NCI-H187 treated with DMSO at 0.1 percent for 48 hours (cell line): Measurements from ENCODE around the gene CSAG2.
"Not testable (repeated sequence)": the region's sequence is repeated elsewhere in the genome, so short reads cannot be mapped to it uniquely, and the experiment has no call there.

Experiments used
- DNase-seq: peaks from one replicate; lab custom pipeline; 2025; lab: John Stamatoyannopoulos, UW

Gene CSAG2, protein sequence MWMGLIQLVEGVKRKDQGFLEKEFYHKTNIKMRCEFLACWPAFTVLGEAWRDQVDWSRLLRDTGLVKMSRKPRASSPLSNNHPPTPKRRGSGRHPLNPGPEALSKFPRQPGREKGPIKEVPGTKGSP

DNA sequence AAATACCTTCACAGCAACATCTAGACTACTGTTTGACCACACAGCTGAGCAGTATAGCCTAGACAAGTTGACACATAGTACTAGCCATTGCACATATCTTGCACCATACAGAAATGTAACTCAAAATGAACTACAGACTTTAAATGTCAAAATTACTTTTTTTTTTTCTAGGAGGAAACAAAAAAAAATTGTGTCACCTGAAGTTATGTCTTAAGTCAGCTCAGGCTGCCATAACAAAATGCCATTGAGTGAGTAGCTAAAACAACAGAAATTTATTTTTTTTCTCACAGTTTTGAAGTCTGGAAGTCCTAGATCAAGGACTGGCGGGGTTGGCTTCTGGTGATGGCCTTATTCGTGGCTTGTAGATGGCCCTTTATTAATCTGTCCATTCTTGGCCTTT is at the start of gene CSAG2:
TSS of gene CSAG2 (minus strand) at position 101 of the 400 bp plus-strand sequence. CDS start 161 bp downstream, outside the sequence.
- DNase-seq: not testable (repeated sequence)

- DNase-seq: not testable (repeated sequence)
Observed at GRCh38 chrX:152754871-152755270, 45.8 kb upstream of the CSAG2 start.

- DNase-seq: not testable (repeated sequence)
Observed at GRCh38 chrX:152753686-152754650, 44.9 kb upstream of the CSAG2 start, which contains the start of gene MAGEA2. MAGEA2 (minus strand) TSS chrX:152753842; CDS start chrX:152751363, 2,479 bp downstream.

DNA sequence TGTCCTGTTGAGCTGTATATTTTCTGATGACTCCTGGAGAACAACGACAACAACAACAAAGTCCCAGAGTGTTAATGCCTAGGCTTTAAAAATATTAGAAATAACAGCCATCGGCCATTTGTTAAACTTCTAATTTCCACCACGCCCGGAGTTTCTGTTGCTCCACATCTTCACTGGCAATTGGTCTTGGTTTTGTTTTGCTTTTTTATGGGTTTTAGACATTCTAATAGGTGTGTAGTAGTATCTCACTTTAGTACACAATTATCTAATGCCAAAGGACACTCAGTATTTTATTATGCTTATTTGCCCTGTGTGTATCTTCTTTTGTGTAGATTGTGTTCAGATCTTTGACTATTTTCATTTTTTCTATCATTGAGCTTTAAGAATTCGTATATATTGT is 29.5 kb upstream of the CSAG2 start:
- DNase-seq: no peak

DNA sequence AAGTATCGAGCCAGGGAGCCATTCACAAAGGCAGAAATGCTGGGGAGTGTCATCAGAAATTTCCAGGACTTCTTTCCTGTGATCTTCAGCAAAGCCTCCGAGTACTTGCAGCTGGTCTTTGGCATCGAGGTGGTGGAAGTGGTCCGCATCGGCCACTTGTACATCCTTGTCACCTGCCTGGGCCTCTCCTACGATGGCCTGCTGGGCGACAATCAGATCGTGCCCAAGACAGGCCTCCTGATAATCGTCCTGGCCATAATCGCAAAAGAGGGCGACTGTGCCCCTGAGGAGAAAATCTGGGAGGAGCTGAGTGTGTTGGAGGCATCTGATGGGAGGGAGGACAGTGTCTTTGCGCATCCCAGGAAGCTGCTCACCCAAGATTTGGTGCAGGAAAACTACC is 27.5 kb upstream of the CSAG2 start:
- DNase-seq: not testable (repeated sequence)

- DNase-seq: no peak
Observed at GRCh38 chrX:152735860-152736511, 26.9 kb upstream of the CSAG2 start.

- no peak for DNase-seq
Observed at GRCh38 chrX:152735101-152735500, 26.0 kb upstream of the CSAG2 start.

GRCh38 chrX:152734143-152734858 is 25.2 kb upstream of the CSAG2 start:
- DNase-seq: not testable (repeated sequence)

- DNase-seq: peak; percentile 53
Observed at GRCh38 chrX:152733261-152733975, 24.3 kb upstream of the CSAG2 start, which contains the start of the genes CSAG1 and MAGEA12. CSAG1 (minus strand) TSS chrX:152733721; CDS start chrX:152732460, 1,261 bp downstream. MAGEA12 (plus strand) TSS chrX:152733757; CDS start chrX:152736162, 2,405 bp downstream.

- DNase-seq: no peak
Observed at GRCh38 chrX:152725409-152725808, 16.3 kb upstream of the CSAG2 start.

DNA sequence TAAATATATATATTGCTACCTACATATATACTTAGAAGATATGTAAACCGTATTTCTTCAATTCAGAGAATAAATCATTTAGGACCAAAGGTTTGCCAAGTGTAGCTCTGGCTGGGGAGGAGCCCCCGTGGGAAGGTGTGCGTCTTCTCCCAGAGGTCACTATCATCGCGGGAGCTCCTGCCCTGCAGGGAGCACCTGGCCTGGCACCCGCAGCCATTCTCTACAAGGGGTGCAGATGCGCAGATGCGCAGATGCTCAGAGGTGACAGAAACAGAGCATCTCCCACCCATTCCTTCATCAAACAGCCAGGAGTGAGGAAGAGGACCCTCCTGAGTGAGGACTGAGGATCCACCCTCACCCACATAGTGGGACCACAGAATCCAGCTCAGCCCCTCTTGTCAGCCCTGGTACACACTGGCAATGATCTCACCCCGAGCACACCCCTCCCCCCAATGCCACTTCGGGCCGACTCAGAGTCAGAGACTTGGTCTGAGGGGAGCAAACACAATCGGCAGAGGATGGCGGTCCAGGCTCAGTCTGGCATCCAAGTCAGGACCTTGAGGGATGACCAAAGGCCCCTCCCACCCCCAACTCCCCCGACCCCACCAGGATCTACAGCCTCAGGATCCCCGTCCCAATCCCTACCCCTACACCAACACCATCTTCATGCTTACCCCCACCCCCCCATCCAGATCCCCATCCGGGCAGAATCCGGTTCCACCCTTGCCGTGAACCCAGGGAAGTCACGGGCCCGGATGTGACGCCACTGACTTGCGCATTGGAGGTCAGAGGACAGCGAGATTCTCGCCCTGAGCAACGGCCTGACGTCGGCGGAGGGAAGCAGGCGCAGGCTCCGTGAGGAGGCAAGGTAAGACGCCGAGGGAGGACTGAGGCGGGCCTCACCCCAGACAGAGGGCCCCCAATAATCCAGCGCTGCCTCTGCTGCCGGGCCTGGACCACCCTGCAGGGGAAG is 5.0 kb upstream of the CSAG2 start, which contains the start of gene MAGEA2B:
TSS of gene MAGEA2B (plus strand) at position 814 of the 973 bp plus-strand sequence. CDS start 2,479 bp downstream, outside the sequence.
- not testable (repeated sequence) for DNase-seq

DNA sequence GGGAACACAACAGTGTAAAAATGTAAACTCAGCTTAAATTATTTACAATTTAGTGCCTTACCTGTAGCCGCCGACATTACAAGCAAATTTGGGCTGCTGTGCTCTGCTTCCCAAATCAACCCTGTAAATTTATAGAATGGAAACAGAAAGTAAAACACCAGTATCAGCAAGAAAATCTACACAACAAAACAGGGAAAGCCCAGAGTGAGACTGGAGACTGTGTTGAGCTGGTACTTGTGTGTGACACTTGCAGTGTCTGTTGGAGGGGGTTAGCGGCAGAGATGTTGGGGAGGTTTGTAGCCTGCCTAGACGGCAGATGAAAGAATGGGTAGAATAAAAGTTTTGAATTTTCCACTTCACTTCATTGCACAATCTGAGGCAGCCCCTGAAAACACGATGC is 4.1 kb upstream of the CSAG2 start:
- not testable (repeated sequence) for DNase-seq

DNA sequence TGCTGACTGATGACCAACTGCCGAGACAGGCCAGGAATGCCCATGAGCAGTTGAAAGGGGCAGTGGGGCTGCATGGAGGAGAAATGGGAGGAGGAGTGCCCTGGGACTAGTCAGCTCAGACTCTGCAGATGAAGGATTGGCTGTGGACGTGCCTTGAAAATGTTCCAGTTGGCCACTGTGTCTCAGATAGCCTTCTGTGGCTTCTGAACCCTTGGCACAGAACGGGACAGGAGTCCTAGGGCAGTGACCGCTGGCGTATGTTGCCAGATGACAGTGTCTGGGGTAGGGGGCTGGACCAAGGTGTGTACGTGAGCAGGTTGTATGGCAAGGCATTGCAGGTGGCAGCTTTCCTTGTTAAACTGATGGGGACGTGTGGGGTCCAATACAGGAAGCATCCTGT is 2.6 kb downstream of the CSAG2 start:
- DNase-seq: not testable (repeated sequence)

DNA sequence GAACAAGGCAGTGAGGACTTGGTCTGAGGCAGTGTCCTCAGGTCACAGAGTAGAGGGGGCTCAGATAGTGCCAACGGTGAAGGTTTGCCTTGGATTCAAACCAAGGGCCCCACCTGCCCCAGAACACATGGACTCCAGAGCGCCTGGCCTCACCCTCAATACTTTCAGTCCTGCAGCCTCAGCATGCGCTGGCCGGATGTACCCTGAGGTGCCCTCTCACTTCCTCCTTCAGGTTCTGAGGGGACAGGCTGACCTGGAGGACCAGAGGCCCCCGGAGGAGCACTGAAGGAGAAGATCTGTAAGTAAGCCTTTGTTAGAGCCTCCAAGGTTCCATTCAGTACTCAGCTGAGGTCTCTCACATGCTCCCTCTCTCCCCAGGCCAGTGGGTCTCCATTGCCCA is 8.7 kb downstream of the CSAG2 start:
- not testable (repeated sequence) for DNase-seq

DNA sequence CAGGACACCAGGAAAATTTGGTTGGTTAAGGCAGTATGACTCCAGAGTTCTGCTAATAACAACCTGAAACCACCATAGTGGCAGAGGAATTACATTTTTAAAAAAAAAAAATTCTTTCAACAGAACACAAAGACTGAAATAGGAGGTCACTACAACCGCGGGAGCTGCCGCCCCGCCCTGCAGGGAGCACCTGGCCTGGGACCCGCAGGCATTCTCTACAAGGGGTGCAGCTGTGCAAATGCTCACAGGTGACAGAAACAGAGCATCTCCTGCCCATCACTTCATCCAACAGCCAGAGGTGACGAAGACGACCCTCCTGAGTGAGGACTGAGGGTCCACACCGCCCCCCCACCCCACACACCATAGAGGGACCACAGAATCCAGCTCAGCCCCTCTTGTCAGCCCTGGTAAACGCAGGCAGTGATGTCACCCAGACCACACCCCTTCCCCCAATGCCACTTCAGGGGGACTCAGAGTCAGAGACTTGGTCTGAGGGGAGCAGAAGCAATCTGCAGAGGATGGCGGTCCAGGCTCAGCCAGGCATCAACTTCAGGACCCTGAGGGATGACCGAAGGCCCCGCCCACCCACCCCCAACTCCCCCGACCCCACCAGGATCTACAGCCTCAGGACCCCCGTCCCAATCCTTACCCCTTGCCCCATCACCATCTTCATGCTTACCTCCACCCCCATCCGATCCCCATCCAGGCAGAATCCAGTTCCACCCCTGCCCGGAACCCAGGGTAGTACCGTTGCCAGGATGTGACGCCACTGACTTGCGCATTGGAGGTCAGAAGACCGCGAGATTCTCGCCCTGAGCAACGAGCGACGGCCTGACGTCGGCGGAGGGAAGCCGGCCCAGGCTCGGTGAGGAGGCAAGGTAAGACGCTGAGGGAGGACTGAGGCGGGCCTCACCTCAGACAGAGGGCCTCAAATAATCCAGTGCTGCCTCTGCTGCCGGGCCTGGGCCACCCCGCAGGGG is 10.8 kb downstream of the CSAG2 start, which contains the start of gene MAGEA3:
TSS of gene MAGEA3 (plus strand) at position 843 of the 980 bp plus-strand sequence. CDS start 2,039 bp downstream, outside the sequence.
- not testable (repeated sequence) for DNase-seq

GRCh38 chrX:152681012-152681411 is 28.1 kb downstream of the CSAG2 start:
- not testable (repeated sequence) for DNase-seq

GRCh38 chrX:152674652-152675051 is 34.4 kb downstream of the CSAG2 start:
- not testable (repeated sequence) for DNase-seq

- no peak for DNase-seq
Observed at GRCh38 chrX:152674135-152674534, 34.9 kb downstream of the CSAG2 start.
